HG02610 (cell line): ENCODE data around the gene RABGAP1L.
"Not testable (repeated sequence)": the region's sequence is repeated elsewhere in the genome, so short reads cannot be mapped to it uniquely, and the experiment has no call there.

Source experiments
- ATAC-seq: cut with Tn5 transposase; IDR thresholded peaks from one replicate; pipeline ENCODE4 v1.9.1; 2021; ENCODE audit warnings: mild to moderate bottlenecking, moderate library complexity; ENCODE audit not compliant: unreplicated experiment

The RABGAP1L gene

GRCh38 chr1:174286042-174286441, 126.7 kb downstream of the RABGAP1L start:
- ATAC-seq = no peak

GRCh38 chr1:174289644-174290310, 130.5 kb downstream of the RABGAP1L start:
- no peak for ATAC-seq

- ATAC-seq = no peak
These were observed 131.7 kb downstream of the RABGAP1L start for GRCh38 chr1:174291059-174291458.

GRCh38 chr1:174296309-174296708, 137.0 kb downstream of the RABGAP1L start:
- ATAC-seq = no peak

- no peak for ATAC-seq
These were observed 138.0 kb downstream of the RABGAP1L start for GRCh38 chr1:174297351-174297750.

GRCh38 chr1:174301295-174302077, 142.2 kb downstream of the RABGAP1L start:
- no peak for ATAC-seq

GRCh38 chr1:174308604-174309003, 149.3 kb downstream of the RABGAP1L start:
- no peak for ATAC-seq

GRCh38 chr1:174309490-174309889, 150.2 kb downstream of the RABGAP1L start:
- ATAC-seq = no peak

GRCh38 chr1:174314433-174314832, 155.1 kb downstream of the RABGAP1L start:
- no peak for ATAC-seq

- ATAC-seq = no peak
These were observed 155.9 kb downstream of the RABGAP1L start for GRCh38 chr1:174315239-174315638.

- ATAC-seq = not testable (repeated sequence)
These were observed 161.6 kb downstream of the RABGAP1L start for GRCh38 chr1:174320897-174321296.

GRCh38 chr1:174322202-174322862, 163.0 kb downstream of the RABGAP1L start:
- no peak for ATAC-seq

GRCh38 chr1:174324493-174324892, 165.2 kb downstream of the RABGAP1L start:
- no peak for ATAC-seq

GRCh38 chr1:174324939-174325338, 165.6 kb downstream of the RABGAP1L start:
- no peak for ATAC-seq

- ATAC-seq = no peak
These were observed 167.0 kb downstream of the RABGAP1L start for GRCh38 chr1:174326278-174326677.

GRCh38 chr1:174333437-174333836, 174.1 kb downstream of the RABGAP1L start:
- ATAC-seq = no peak

GRCh38 chr1:174337000-174337681, 177.8 kb downstream of the RABGAP1L start:
- peak; percentile 67 for ATAC-seq

- ATAC-seq = not testable (repeated sequence)
These were observed 181.1 kb downstream of the RABGAP1L start for GRCh38 chr1:174340404-174340803.

- ATAC-seq = no peak
These were observed 184.8 kb downstream of the RABGAP1L start for GRCh38 chr1:174344162-174344561.

GRCh38 chr1:174352117-174352516, 192.8 kb downstream of the RABGAP1L start:
- no peak for ATAC-seq
